Measurements from ENCODE around the gene MLH3.

MLH3 gene

GRCh38 chr14:75066691-75067090 is 15.4 kb upstream of the MLH3 start:
- DNase-seq = no peak

- DNase-seq = no peak
Observed at GRCh38 chr14:75064205-75064567, 12.9 kb upstream of the MLH3 start.

GRCh38 chr14:75063491-75064204 is 12.4 kb upstream of the MLH3 start, which contains the start of gene ACYP1:
Gene ACYP1 (minus strand): TSS chr14:75064024. CDS start chr14:75063553, 471 bp downstream.
- DNase-seq = peak; percentile 96

GRCh38 chr14:75063013-75063412 is 11.7 kb upstream of the MLH3 start:
- DNase-seq = no peak

- DNase-seq = no peak
Observed at GRCh38 chr14:75060420-75060819, 9.2 kb upstream of the MLH3 start.

- DNase-seq = no peak
Observed at GRCh38 chr14:75059642-75060041, 8.4 kb upstream of the MLH3 start.

- no peak for DNase-seq
Observed at GRCh38 chr14:75054421-75054820, 3.2 kb upstream of the MLH3 start.

GRCh38 chr14:75053396-75054291 is 2.4 kb upstream of the MLH3 start:
- DNase-seq = no peak

GRCh38 chr14:75051556-75051899 is 261 bp upstream of the MLH3 start:
- no peak for DNase-seq

- no peak for DNase-seq
Observed at GRCh38 chr14:75049731-75050201, 1.5 kb downstream of the MLH3 start.

- DNase-seq = no peak
Observed at GRCh38 chr14:75049136-75049535, 2.1 kb downstream of the MLH3 start.

- DNase-seq = no peak
Observed at GRCh38 chr14:75048101-75048500, 3.2 kb downstream of the MLH3 start.

GRCh38 chr14:75047506-75047905 is 3.8 kb downstream of the MLH3 start:
- no peak for DNase-seq

- DNase-seq = no peak
Observed at GRCh38 chr14:75046899-75047298, 4.4 kb downstream of the MLH3 start.

- no peak for DNase-seq
Observed at GRCh38 chr14:75046275-75046674, 5.0 kb downstream of the MLH3 start.

GRCh38 chr14:75044752-75045151 is 6.5 kb downstream of the MLH3 start:
- DNase-seq = no peak

- DNase-seq = no peak
Observed at GRCh38 chr14:75044322-75044721, 6.9 kb downstream of the MLH3 start.

- no peak for DNase-seq
Observed at GRCh38 chr14:75042035-75042434, 9.2 kb downstream of the MLH3 start.

GRCh38 chr14:75041613-75042012 is 9.7 kb downstream of the MLH3 start:
- DNase-seq = no peak

GRCh38 chr14:75040959-75041358 is 10.3 kb downstream of the MLH3 start:
- DNase-seq = no peak

GRCh38 chr14:75040507-75040906 is 10.8 kb downstream of the MLH3 start:
- no peak for DNase-seq

GRCh38 chr14:75032939-75033338 is 18.3 kb downstream of the MLH3 start:
- no peak for DNase-seq

- no peak for DNase-seq
Observed at GRCh38 chr14:75030147-75030546, 21.1 kb downstream of the MLH3 start.

- DNase-seq = no peak
Observed at GRCh38 chr14:75025876-75026275, 25.4 kb downstream of the MLH3 start.

All from right forelimb (tissue), 1 donor.